IMR-90 (cell line): ENCODE measurements around the gene PSAPL1.

Experiments
- CHD1 ChIP-seq: IDR thresholded peaks from 2 replicates; pipeline ENCODE4 v1.6.1; 2012; ENCODE audit warnings: low read depth, low read length, improper control_type of control experiment
- MAFK ChIP-seq: IDR thresholded peaks from 2 replicates; pipeline ENCODE4 v1.6.1; 2012; ENCODE audit warnings: low read depth, low read length, improper control_type of control experiment
- MAZ ChIP-seq: IDR thresholded peaks from 2 replicates; pipeline ENCODE4 v1.6.1; 2012; ENCODE audit warnings: low read depth, mild to moderate bottlenecking, low read length, improper control_type of control experiment, moderate library complexity, borderline replicate concordance
- MXI1 ChIP-seq: IDR thresholded peaks from 2 replicates; pipeline ENCODE4 v1.6.1; 2012; ENCODE audit warnings: low read depth, mild to moderate bottlenecking, low read length, moderate library complexity, borderline replicate concordance
- NFE2L2 ChIP-seq: fragments of 150-350 bp; IDR thresholded peaks from 2 replicates; pipeline ENCODE4 v1.6.1; 2016; ENCODE audit warnings: low read depth, mild to moderate bottlenecking, low read length
- POLR2A ChIP-seq: IDR thresholded peaks from 2 replicates; pipeline ENCODE4 v1.6.1; 2012; ENCODE audit warnings: mild to moderate bottlenecking, low read depth, low read length
- RAD21 ChIP-seq: IDR thresholded peaks from 2 replicates; pipeline ENCODE4 v1.6.1; 2012; ENCODE audit warnings: low read length, improper control_type of control experiment
- RCOR1 ChIP-seq: IDR thresholded peaks from 2 replicates; pipeline ENCODE4 v1.6.1; 2012; ENCODE audit warnings: mild to moderate bottlenecking, low read length, improper control_type of control experiment; ENCODE audit not compliant: insufficient replicate concordance
- RFX5 ChIP-seq: IDR thresholded peaks from 2 replicates; pipeline ENCODE4 v1.8.0; 2012; ENCODE audit warnings: low read depth, mild to moderate bottlenecking, low read length, moderate library complexity
- SMC3 ChIP-seq: fragments of 150-350 bp; IDR thresholded peaks from 2 replicates; pipeline ENCODE4 v1.6.1; 2016; ENCODE audit warnings: low read depth, mild to moderate bottlenecking, antibody characterized with exemption, low read length, moderate library complexity
- TF ChIP-seq, protein P1 (sequence below): conservative IDR thresholded peaks from 2 replicates; pipeline ENCODE4 v1.5.1; 2012; ENCODE audit warnings: mild to moderate bottlenecking, low read depth, low read length, improper control_type of control experiment
- TF ChIP-seq, protein P2 (sequence below): fragments of 150-350 bp; IDR thresholded peaks from 2 replicates; pipeline ENCODE4 v1.6.1; 2017; ENCODE audit warnings: mild to moderate bottlenecking, antibody characterized with exemption, low read length, low read depth

DNA sequence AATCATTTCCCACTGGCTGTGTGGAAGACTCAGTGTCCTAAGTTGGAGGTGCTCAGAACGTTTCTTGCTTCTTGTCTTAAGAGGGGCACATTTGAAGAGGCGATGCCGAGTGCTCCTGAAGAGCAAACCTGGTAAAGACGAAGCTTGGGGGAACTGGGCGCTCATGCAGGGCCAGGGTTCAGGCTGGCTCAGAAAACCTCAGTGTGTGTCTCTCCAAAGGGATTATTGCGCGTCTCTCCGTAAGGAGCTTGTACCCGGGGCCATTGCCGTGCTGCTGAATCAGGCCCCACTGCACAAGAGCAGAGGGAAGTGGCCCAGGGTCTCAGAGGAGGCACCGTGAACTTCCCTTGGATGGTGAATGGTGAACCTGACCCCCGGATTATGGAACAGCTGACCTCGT, 44.4 kb downstream of the PSAPL1 start:
- TF ChIP-seq RCOR1 (no peak), RAD21 (no peak), POLR2A (no peak), SMC3 (no peak), RFX5 (no peak), MAFK (no peak), MAZ (no peak), MXI1 (no peak), CHD1 (no peak), NFE2L2 (no peak)
- TF ChIP-seq, protein P1, sequence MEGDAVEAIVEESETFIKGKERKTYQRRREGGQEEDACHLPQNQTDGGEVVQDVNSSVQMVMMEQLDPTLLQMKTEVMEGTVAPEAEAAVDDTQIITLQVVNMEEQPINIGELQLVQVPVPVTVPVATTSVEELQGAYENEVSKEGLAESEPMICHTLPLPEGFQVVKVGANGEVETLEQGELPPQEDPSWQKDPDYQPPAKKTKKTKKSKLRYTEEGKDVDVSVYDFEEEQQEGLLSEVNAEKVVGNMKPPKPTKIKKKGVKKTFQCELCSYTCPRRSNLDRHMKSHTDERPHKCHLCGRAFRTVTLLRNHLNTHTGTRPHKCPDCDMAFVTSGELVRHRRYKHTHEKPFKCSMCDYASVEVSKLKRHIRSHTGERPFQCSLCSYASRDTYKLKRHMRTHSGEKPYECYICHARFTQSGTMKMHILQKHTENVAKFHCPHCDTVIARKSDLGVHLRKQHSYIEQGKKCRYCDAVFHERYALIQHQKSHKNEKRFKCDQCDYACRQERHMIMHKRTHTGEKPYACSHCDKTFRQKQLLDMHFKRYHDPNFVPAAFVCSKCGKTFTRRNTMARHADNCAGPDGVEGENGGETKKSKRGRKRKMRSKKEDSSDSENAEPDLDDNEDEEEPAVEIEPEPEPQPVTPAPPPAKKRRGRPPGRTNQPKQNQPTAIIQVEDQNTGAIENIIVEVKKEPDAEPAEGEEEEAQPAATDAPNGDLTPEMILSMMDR: no peak
- TF ChIP-seq, protein P2, sequence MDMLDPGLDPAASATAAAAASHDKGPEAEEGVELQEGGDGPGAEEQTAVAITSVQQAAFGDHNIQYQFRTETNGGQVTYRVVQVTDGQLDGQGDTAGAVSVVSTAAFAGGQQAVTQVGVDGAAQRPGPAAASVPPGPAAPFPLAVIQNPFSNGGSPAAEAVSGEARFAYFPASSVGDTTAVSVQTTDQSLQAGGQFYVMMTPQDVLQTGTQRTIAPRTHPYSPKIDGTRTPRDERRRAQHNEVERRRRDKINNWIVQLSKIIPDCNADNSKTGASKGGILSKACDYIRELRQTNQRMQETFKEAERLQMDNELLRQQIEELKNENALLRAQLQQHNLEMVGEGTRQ: no peak
